Breast epithelium (tissue), 4 donors: ENCODE measurements around the gene ARID1A. TPM values are rescaled to one million over a fixed set of nuclear protein-coding genes. Genes with fewer than 3 reads are reported as not detected.

Source experiments
- DNase-seq, 2 donors: peaks; one replicate each; pipeline ENCODE4 v3.0.0-alpha.2; 2019; ENCODE audit warnings: low spot score in 2 of 2
- H3K27ac ChIP-seq, 2 donors: fragments of 200-600 bp; sonication (generic) in 1 of 2; one replicate each; pipeline ENCODE4 v1.5.1; 2016 to 2019; ENCODE audit warnings: mild to moderate bottlenecking in 1 of 2
- H3K27me3 ChIP-seq, 2 donors: fragments of 200-600 bp; sonication (generic) in 1 of 2; one replicate each; pipeline versions ENCODE4 v1.5.1 to v1.6.0; 2017 to 2019; ENCODE audit warnings: control low read depth in 1 of 2, mild to moderate bottlenecking in 1 of 2
- H3K36me3 ChIP-seq: fragments of 200-600 bp; one replicate; pipeline ENCODE4 v1.5.1; 2019
- H3K4me1 ChIP-seq, 2 donors: fragments of 200-600 bp; sonication (generic); one replicate each; pipeline ENCODE4 v1.5.1; 2016 to 2019; ENCODE audit warnings: control low read depth in 1 of 2
- H3K4me3 ChIP-seq, 3 donors: fragments of 200-600 bp; sonication (generic); 1 replicate in 2 of 3; 2 replicates in 1 of 3; pipeline ENCODE4 v1.5.1; 2016 to 2019; ENCODE audit warnings: mild to moderate bottlenecking in 3 of 3, moderate library complexity in 2 of 3
- H3K9me3 ChIP-seq, 2 donors: fragments of 200-600 bp; sonication (generic) in 1 of 2; one replicate each; pipeline ENCODE4 v1.5.1; 2016 to 2019; ENCODE audit warnings: control low read depth in 1 of 2
- POLR2A ChIP-seq: fragments of 450-650 bp; IDR thresholded peaks from one replicate; pipeline ENCODE4 v1.6.1; 2016; ENCODE audit warnings: antibody characterized with exemption, mild to moderate bottlenecking, moderate library complexity
- POLR2AphosphoS5 ChIP-seq, 3 donors: sonication (generic); formaldehyde crosslinking; IDR thresholded peaks; one replicate each; pipeline ENCODE4 v1.6.1; 2017; ENCODE audit warnings: antibody characterized with exemption in 3 of 3
- intact Hi-C: fragments of 100-400 bp; cut with DNase I; formaldehyde crosslinking; loops from one replicate; pipeline ENCODE4 v1.15.1; 2023; ENCODE audit warnings: low total_unique reads
- total RNA-seq, 3 donors: library from RNA; depleted of rRNA; stranded (reverse); fragments of >200 nt; gene quantifications; one replicate each; pipeline ENCODE4 v1.1.0, GENCODE V29; 2016
- TF ChIP-seq, protein P1 (sequence below), 3 donors: fragments of 450-650 bp; IDR thresholded peaks; one replicate each; pipeline ENCODE4 v1.5.1; 2016 to 2017; ENCODE audit warnings: antibody characterized with exemption in 3 of 3, mild to moderate bottlenecking in 3 of 3, moderate library complexity in 3 of 3

Gene ARID1A
- total RNA-seq, 3 donors from 2014 or later = 32.8 to 41.9 (median 35.4) TPM

- intact Hi-C loops = no loop called here
- H3K36me3 ChIP-seq = no peaks in the 10 kb centered on the region
- H3K4me3 ChIP-seq = no peak overlapping the region
- no peak overlapping the region for H3K27ac ChIP-seq
- TF ChIP-seq, protein P1, sequence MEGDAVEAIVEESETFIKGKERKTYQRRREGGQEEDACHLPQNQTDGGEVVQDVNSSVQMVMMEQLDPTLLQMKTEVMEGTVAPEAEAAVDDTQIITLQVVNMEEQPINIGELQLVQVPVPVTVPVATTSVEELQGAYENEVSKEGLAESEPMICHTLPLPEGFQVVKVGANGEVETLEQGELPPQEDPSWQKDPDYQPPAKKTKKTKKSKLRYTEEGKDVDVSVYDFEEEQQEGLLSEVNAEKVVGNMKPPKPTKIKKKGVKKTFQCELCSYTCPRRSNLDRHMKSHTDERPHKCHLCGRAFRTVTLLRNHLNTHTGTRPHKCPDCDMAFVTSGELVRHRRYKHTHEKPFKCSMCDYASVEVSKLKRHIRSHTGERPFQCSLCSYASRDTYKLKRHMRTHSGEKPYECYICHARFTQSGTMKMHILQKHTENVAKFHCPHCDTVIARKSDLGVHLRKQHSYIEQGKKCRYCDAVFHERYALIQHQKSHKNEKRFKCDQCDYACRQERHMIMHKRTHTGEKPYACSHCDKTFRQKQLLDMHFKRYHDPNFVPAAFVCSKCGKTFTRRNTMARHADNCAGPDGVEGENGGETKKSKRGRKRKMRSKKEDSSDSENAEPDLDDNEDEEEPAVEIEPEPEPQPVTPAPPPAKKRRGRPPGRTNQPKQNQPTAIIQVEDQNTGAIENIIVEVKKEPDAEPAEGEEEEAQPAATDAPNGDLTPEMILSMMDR (IDR thresholded peaks at IDR 0.05) = no peak
- TF ChIP-seq POLR2A = no peak
- TF ChIP-seq POLR2AphosphoS5 (IDR thresholded peaks at IDR 0.05) = no peak
- H3K9me3 ChIP-seq = no peaks in the 10 kb centered on the region
- H3K27me3 ChIP-seq = no peaks in the 10 kb centered on the region
- peaks cover 0 to 4% of the 10 kb centered on the region in 2 donors for H3K4me1 ChIP-seq
- DNase-seq = no peak
These were observed 44.3 kb downstream of the ARID1A start for GRCh38 chr1:26740023-26740634.

DNA sequence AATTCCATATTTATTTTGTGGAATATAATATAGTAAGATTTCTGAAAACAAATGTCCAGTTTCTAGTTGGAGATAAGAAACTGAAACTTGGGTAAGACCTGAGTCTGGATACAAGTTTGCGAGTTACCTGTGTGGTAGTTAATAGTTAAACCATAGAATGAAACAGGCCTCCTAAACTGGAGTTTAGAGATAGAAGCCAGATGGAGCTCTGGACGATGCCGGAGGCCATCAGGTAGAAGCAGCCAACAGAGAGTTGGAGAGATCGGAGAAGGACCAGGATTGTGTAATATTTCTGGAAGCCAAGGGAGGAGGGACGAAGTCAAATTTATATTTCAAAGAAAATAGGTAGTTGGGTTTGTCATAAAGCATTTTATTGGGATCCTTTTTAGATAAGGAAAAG, 45.1 kb downstream of the ARID1A start:
- no peaks in the 10 kb centered on the region for H3K36me3 ChIP-seq
- TF ChIP-seq POLR2A = no peak
- TF ChIP-seq POLR2AphosphoS5 (IDR thresholded peaks at IDR 0.05) = no peak
- TF ChIP-seq, protein P1 (IDR thresholded peaks at IDR 0.05) = no peak
- H3K9me3 ChIP-seq = no peaks in the 10 kb centered on the region
- intact Hi-C loops = no loop called here
- peak overlapping the region in 1 of 2 donors; percentile 19 for H3K27ac ChIP-seq
- H3K27me3 ChIP-seq = no peaks in the 10 kb centered on the region
- H3K4me3 ChIP-seq = no peak overlapping the region
- no peak for DNase-seq
- H3K4me1 ChIP-seq = peaks cover 0 to 4% of the 10 kb centered on the region in 2 donors

DNA sequence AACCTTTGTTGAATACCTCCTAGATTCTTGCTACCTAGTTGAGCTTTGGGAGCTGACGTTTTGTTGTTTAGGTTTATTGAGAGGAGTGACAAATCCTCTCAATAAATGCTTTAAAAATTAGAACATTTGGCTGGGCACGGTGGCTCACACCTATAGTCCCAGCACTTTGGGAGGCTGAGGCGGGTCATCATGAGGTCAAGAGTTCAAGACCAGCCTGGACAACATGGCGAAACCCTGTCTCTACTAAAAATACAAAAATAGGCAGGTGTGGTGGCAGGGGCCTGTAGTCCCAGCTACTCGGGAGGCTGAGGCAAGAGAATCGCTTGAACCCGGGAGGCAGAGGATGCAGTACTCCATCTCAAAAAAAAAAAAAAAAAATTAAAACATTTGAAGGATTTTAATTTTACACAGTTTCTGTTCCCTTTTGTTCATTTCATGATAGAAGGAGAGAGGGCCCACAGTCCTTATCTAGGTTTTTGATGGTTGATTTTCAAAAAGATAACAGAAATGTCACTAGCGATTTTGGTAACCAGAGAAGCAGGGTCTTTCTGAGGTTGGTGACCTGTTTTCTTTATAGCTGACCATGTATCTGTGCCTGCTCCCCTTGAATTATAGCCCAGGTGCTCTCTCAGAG, 47.7 kb downstream of the ARID1A start:
- Histone ChIP-seq H3K27ac (peak overlapping the region; percentile 57 to 63), H3K4me1 (peaks cover 0 to 4% of the 10 kb centered on the region in 2 donors), H3K4me3 (no peak overlapping the region), H3K27me3 (no peaks in the 10 kb centered on the region), H3K9me3 (no peaks in the 10 kb centered on the region), H3K36me3 (no peaks in the 10 kb centered on the region)
- intact Hi-C loops = loop anchor here (2.0 kb wide), 1 partner anchor 105 kb away; no protein-coding TSS in a partner anchor
- no peak for DNase-seq
- no peak for TF ChIP-seq POLR2A
- TF ChIP-seq, protein P1 (IDR thresholded peaks at IDR 0.05) = no peak
- no peak for TF ChIP-seq POLR2AphosphoS5 (IDR thresholded peaks at IDR 0.05)

DNA sequence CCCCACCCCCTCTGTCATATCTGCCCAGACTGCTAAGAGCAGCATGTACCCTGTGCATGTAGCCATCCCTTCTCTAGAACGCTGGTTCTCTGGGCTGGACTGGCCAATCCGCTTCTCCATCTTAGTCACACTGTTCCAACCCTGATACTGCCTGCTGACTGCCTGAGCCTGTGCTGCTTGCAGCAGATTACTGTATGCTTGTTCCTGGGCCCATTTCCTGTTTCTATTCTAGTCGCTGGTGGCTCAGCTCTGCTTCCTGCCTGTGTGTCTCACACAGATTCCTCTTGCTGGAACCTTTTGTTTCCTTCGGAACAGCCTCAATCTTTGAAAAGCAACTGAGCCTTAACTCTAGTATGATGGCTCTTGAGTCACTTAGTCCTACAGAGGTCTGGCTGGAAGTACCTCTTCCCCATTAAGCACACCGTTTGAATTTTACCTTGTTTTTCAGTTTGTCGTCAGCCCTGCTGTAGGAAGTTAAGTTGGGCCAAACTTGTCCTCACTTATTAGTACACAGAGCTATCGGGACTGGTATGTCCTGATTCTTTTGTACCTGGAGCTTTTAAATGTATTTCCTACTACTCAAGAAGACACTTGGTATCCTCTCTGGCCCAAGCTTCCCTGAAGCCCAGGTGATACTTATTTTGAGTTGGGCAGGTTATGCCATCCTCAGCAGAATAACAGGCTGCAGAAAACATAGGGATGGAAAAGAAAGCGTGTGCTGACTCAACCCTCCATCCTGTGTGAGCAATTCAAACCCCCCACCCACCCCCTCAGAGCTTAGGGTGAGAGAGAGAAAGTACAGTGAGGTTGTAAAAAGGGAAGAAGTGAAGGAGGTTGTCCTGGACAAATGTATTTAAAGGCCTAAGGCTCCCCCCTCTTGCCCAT, 48.5 kb downstream of the ARID1A start:
- TF ChIP-seq POLR2AphosphoS5 (IDR thresholded peaks at IDR 0.05) (peak; percentile 30 to 70 (median 41)), POLR2A (no peak)
- intact Hi-C loops = no loop called here
- H3K36me3 ChIP-seq = no peaks in the 10 kb centered on the region
- no peaks in the 10 kb centered on the region for H3K27me3 ChIP-seq
- H3K4me1 ChIP-seq = peaks cover 0 to 4% of the 10 kb centered on the region in 2 donors
- H3K9me3 ChIP-seq = no peaks in the 10 kb centered on the region
- peak in 1 of 2 donors; percentile 60 for DNase-seq
- H3K27ac ChIP-seq = peak overlapping the region; percentile 57 to 63
- no peak overlapping the region for H3K4me3 ChIP-seq

DNA sequence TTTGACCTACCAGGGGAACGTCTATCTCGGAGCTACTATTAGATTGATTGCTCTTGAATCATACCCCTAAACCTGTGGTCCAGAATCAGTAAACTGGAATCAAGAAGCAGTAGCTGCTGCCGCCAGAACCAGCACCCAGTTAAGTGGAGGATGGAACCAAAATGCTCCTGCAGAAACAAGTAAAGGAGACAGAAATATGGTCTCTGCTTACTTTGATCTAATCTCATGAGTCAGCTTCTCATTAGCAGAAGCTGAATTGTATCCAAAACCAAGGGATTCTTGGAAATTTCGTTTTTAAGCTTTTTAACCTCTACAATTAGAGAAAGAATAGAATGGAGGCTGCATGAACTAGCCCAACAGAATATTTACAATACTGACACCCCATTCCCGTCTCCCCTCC, 49.4 kb downstream of the ARID1A start:
- H3K27me3 ChIP-seq = no peaks in the 10 kb centered on the region
- no peaks in the 10 kb centered on the region for H3K9me3 ChIP-seq
- intact Hi-C loops = no loop called here
- TF ChIP-seq POLR2AphosphoS5 (IDR thresholded peaks at IDR 0.05) (no peak), POLR2A (no peak)
- TF ChIP-seq, protein P1 (IDR thresholded peaks at IDR 0.05) = no peak
- H3K36me3 ChIP-seq = no peaks in the 10 kb centered on the region
- H3K4me1 ChIP-seq = peaks cover 0 to 8% of the 10 kb centered on the region in 2 donors
- no peak for DNase-seq
- H3K27ac ChIP-seq = peak overlapping the region in 1 of 2 donors; percentile 57
- H3K4me3 ChIP-seq = no peak overlapping the region
